GM12801 (cell line): ENCODE results near the gene CLIC4.

Source experiments
- CTCF ChIP-seq: IDR thresholded peaks from one replicate; pipeline ENCODE4 v1.5.1; 2011; ENCODE audit warnings: control low read depth; ENCODE audit not compliant: insufficient read length; ENCODE audit errors: extremely low read depth

CLIC4 gene

GRCh38 chr1:24737368-24738117 is 7.7 kb upstream of the CLIC4 start:
- TF ChIP-seq CTCF = no peak

GRCh38 chr1:24739241-24739640 is 6.0 kb upstream of the CLIC4 start:
- TF ChIP-seq CTCF = no peak

GRCh38 chr1:24742090-24742938 is 2.9 kb upstream of the CLIC4 start:
- TF ChIP-seq CTCF = no peak

GRCh38 chr1:24743404-24744211 is 1.6 kb upstream of the CLIC4 start:
- no peak for TF ChIP-seq CTCF

GRCh38 chr1:24745711-24746413 is 615 bp downstream of the CLIC4 start:
- TF ChIP-seq CTCF = no peak

GRCh38 chr1:24748191-24749121 is 3.2 kb downstream of the CLIC4 start:
- no peak for TF ChIP-seq CTCF
